GM10266 (cell line): ENCODE results near the gene CNOT6.
"Not testable (repeated sequence)": the region's sequence is repeated elsewhere in the genome, so short reads cannot be mapped to it uniquely, and the experiment has no call there.

Experiments
- DNase-seq: peaks from one replicate; pipeline ENCODE4 v3.0.0; 2012; ENCODE audit errors: extremely low spot score
- CTCF ChIP-seq: IDR thresholded peaks from 2 replicates; pipeline ENCODE4 v1.5.1; 2012; ENCODE audit warnings: mild to moderate bottlenecking, low read depth; ENCODE audit not compliant: control insufficient read depth, insufficient read depth; ENCODE audit errors: missing control alignments

The CNOT6 gene

GRCh38 chr5:180523629-180524466 is 29.7 kb downstream of the CNOT6 start:
- DNase-seq = no peak
- TF ChIP-seq CTCF = no peak

GRCh38 chr5:180525399-180525798 is 31.2 kb downstream of the CNOT6 start:
- no peak for TF ChIP-seq CTCF

GRCh38 chr5:180526269-180526668 is 32.1 kb downstream of the CNOT6 start:
- no peak for DNase-seq
- no peak for TF ChIP-seq CTCF

More at GRCh38 chr5:180525399-180525798, 31.2 kb downstream of the CNOT6 start:
- DNase-seq = no peak

- no peak for TF ChIP-seq CTCF
- DNase-seq = no peak
Measured at GRCh38 chr5:180527659-180528058, 33.5 kb downstream of the CNOT6 start.

- DNase-seq = not testable (repeated sequence)
Measured at GRCh38 chr5:180531036-180531585, 36.9 kb downstream of the CNOT6 start.

- no peak for DNase-seq
- TF ChIP-seq CTCF = no peak
Measured at GRCh38 chr5:180532268-180532667, 38.1 kb downstream of the CNOT6 start.

- DNase-seq = no peak
- no peak for TF ChIP-seq CTCF
Measured at GRCh38 chr5:180533845-180534244, 39.7 kb downstream of the CNOT6 start.

GRCh38 chr5:180535573-180535972 is 41.4 kb downstream of the CNOT6 start:
- TF ChIP-seq CTCF = no peak
- no peak for DNase-seq
